Ovary (tissue), 3 donors: ENCODE results near the gene TAS2R8.

ENCODE experiments used
- EP300 ChIP-seq: sonication (generic); formaldehyde crosslinking; IDR thresholded peaks from one replicate; pipeline ENCODE4 v1.6.1; 2017; ENCODE audit warnings: antibody characterized with exemption
- TF ChIP-seq, protein P1 (sequence below), 3 donors: fragments of 450-650 bp in 2 of 3; fragments of 200-600 bp in 1 of 3; IDR thresholded peaks; one replicate each; pipeline versions ENCODE4 v1.5.1 to v1.8.0; 2016 to 2022; ENCODE audit warnings: antibody characterized with exemption in 3 of 3, mild to moderate bottlenecking in 1 of 3
- donor health status: DM: no; HTN: no; CAD: no.

DNA sequence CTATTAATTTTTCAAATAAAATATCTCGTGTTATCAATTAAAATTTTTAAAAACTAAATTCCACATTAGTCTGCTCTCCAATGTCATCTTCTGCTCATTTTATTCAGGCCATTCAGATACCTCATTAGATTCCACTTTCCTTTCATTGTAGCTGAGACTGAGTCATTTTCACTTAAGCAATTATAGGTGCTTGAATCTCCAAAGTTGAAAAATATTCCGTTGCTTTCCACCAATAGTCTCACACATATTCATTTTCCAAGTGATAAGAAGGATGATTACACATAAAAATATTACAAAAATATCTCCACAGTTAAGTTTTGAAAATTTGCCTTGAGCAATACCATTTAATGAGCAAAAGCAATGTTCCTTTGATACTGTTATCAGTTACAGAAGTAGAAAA is 47.4 kb downstream of the TAS2R8 start:
- TF ChIP-seq, protein P1, sequence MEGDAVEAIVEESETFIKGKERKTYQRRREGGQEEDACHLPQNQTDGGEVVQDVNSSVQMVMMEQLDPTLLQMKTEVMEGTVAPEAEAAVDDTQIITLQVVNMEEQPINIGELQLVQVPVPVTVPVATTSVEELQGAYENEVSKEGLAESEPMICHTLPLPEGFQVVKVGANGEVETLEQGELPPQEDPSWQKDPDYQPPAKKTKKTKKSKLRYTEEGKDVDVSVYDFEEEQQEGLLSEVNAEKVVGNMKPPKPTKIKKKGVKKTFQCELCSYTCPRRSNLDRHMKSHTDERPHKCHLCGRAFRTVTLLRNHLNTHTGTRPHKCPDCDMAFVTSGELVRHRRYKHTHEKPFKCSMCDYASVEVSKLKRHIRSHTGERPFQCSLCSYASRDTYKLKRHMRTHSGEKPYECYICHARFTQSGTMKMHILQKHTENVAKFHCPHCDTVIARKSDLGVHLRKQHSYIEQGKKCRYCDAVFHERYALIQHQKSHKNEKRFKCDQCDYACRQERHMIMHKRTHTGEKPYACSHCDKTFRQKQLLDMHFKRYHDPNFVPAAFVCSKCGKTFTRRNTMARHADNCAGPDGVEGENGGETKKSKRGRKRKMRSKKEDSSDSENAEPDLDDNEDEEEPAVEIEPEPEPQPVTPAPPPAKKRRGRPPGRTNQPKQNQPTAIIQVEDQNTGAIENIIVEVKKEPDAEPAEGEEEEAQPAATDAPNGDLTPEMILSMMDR (IDR thresholded peaks at IDR 0.05), result no peak
- TF ChIP-seq EP300, result no peak
